H1 (cell line): Measurements from ENCODE around the gene GAGE12J. TPM values are rescaled to one million over a fixed set of nuclear protein-coding genes. Genes with fewer than 3 reads are reported as not detected.

ENCODE experiments used
- CTCF ChIA-PET: fragments of 300-600 bp; sonication (Branson Sonifier 250); formaldehyde crosslinking; loops from one replicate; lab custom pipeline; 2021; ENCODE audit not compliant: partially characterized antibody; lab: Charles Lee
- POLR2A ChIA-PET: fragments of 300-600 bp; sonication (Branson Sonifier 250); formaldehyde crosslinking; loops from one replicate; lab custom pipeline; 2021; ENCODE audit warnings: inconsistent platforms; ENCODE audit not compliant: partially characterized antibody; lab: Charles Lee
- DNase-seq, 2 experiments: peaks; one replicate each; pipeline versions ENCODE4 v3.0.0 to v3.0.0-alpha.2; 2010 to 2022; ENCODE audit warnings: low spot score in 2 of 2, low read depth in 1 of 2, mixed read lengths in 1 of 2
- FAIRE-seq: peaks from 2 replicates; lab custom pipeline; 2011; peaks lifted over from hg19 to GRCh38; lab: Jason Lieb, UNC
- H2AFZ ChIP-seq: 2 replicates; pipeline ENCODE4 v1.8.1; 2012; ENCODE audit warnings: low read length, inconsistent platforms
- H2AK5ac ChIP-seq: 2 replicates; pipeline ENCODE4 v1.6.1; 2013; ENCODE audit warnings: low read depth, low read length
- H2BK120ac ChIP-seq: replicated peaks from 2 replicates; pipeline ENCODE3; 2013; ENCODE audit warnings: low read depth, low read length, inconsistent platforms
- H2BK12ac ChIP-seq: 2 replicates; pipeline ENCODE4 v1.6.1; 2013; ENCODE audit warnings: low read depth, low read length
- H2BK15ac ChIP-seq: 2 replicates; pipeline ENCODE4 v1.6.1; 2013; ENCODE audit warnings: low read length
- H2BK20ac ChIP-seq: 2 replicates; pipeline ENCODE4 v1.6.1; 2013; ENCODE audit warnings: low read length
- H2BK5ac ChIP-seq: 2 replicates; pipeline ENCODE4 v1.6.1; 2013; ENCODE audit warnings: low read depth, low read length
- H3K14ac ChIP-seq: 2 replicates; pipeline ENCODE4 v1.6.1; 2013; ENCODE audit warnings: inconsistent platforms; ENCODE audit not compliant: insufficient read length
- H3K18ac ChIP-seq: 2 replicates; pipeline ENCODE4 v1.6.1; 2013; ENCODE audit warnings: low read length; ENCODE audit errors: extremely low read depth
- H3K23ac ChIP-seq: 2 replicates; pipeline ENCODE4 v1.6.1; 2013; ENCODE audit warnings: inconsistent platforms; ENCODE audit not compliant: insufficient read length
- H3K23me2 ChIP-seq: 2 replicates; pipeline ENCODE4 v1.6.1; 2013; ENCODE audit warnings: low read depth, low read length
- H3K27ac ChIP-seq: 2 replicates; pipeline ENCODE4 v1.6.1; 2011; ENCODE audit warnings: low read depth, low read length, inconsistent platforms
- H3K27me3 ChIP-seq, 4 experiments: replicated peaks in 1 of 4; 1 replicate in 1 of 4; 2 replicates in 3 of 4; pipeline versions ENCODE4 v1.6.1 to v1.8.1; 2011 to 2013; ENCODE audit warnings: low read length in 3 of 4, mild to moderate bottlenecking in 3 of 4, inconsistent platforms in 2 of 4, mixed read lengths in 2 of 4, moderate library complexity in 1 of 4; ENCODE audit not compliant: control insufficient read depth in 3 of 4, insufficient read depth in 3 of 4; ENCODE audit errors: extremely low read depth in 1 of 4
- H3K36me3 ChIP-seq, 4 experiments: 2 replicates each; pipeline versions ENCODE4 v1.6.1 to v1.8.1; 2011 to 2013; ENCODE audit warnings: mild to moderate bottlenecking in 4 of 4, low read length in 3 of 4, moderate library complexity in 2 of 4, control low read depth in 1 of 4, inconsistent platforms in 1 of 4; ENCODE audit not compliant: insufficient read depth in 4 of 4, control insufficient read depth in 2 of 4
- H3K4ac ChIP-seq: replicated peaks from 2 replicates; pipeline ENCODE3; 2013; ENCODE audit warnings: low read length, low read depth, mixed read lengths, inconsistent platforms; ENCODE audit not compliant: insufficient read length
- H3K4me1 ChIP-seq, 4 experiments: replicated peaks in 1 of 4; 1 replicate in 1 of 4; 2 replicates in 3 of 4; pipeline versions ENCODE4 v1.6.1 to v1.8.1; 2011 to 2013; ENCODE audit warnings: low read length in 3 of 4, inconsistent platforms in 2 of 4, mixed read lengths in 1 of 4; ENCODE audit not compliant: insufficient read depth in 4 of 4, control insufficient read depth in 3 of 4
- H3K4me2 ChIP-seq, 2 experiments: 2 replicates each; pipeline versions ENCODE4 v1.6.1 to v1.8.1; 2011 to 2013; ENCODE audit warnings: low read depth in 2 of 2, low read length in 2 of 2, control low read depth in 1 of 2, inconsistent platforms in 1 of 2, mild to moderate bottlenecking in 1 of 2; ENCODE audit not compliant: insufficient read depth in 1 of 2
- H3K4me3 ChIP-seq, 4 experiments: fragments of 200-600, 300-600 bp in 1 of 4; sonication (generic), shearing (Covaris generic), sonication (Bioruptor Twin) in 1 of 4; 2 replicates each; pipeline versions ENCODE4 v1.5.1 to v1.8.1; 2011 to 2016; ENCODE audit warnings: low read length in 4 of 4, low read depth in 3 of 4, control low read depth in 2 of 4, inconsistent platforms in 2 of 4, mild to moderate bottlenecking in 2 of 4, mixed read lengths in 1 of 4, moderate library complexity in 1 of 4; ENCODE audit not compliant: insufficient read depth in 2 of 4; ENCODE audit errors: extremely low read depth in 1 of 4
- H3K56ac ChIP-seq: replicated peaks from 2 replicates; pipeline ENCODE3; 2013; ENCODE audit warnings: low read depth, mild to moderate bottlenecking, mixed read lengths, low read length, inconsistent platforms; ENCODE audit not compliant: insufficient read length
- H3K79me1 ChIP-seq: 2 replicates; pipeline ENCODE4 v1.6.1; 2013; ENCODE audit warnings: low read depth, low read length, control low read depth
- H3K79me2 ChIP-seq, 2 experiments: 2 replicates each; pipeline versions ENCODE4 v1.6.1 to v1.8.1; 2012 to 2013; ENCODE audit warnings: low read length in 2 of 2, mild to moderate bottlenecking in 2 of 2, inconsistent platforms in 1 of 2; ENCODE audit not compliant: insufficient read depth in 2 of 2, control insufficient read depth in 1 of 2
- H3K9ac ChIP-seq, 4 experiments: replicated peaks in 1 of 4; 1 replicate in 1 of 4; 2 replicates in 3 of 4; pipeline versions ENCODE4 v1.6.1 to v1.8.1; 2011 to 2013; ENCODE audit warnings: low read depth in 3 of 4, low read length in 3 of 4, control low read depth in 2 of 4, mild to moderate bottlenecking in 2 of 4, moderate library complexity in 2 of 4, inconsistent platforms in 1 of 4; ENCODE audit errors: extremely low read depth in 1 of 4
- H3K9me3 ChIP-seq, 2 experiments: 2 replicates each; pipeline versions ENCODE4 v1.6.1 to v1.8.1; 2012 to 2013; ENCODE audit warnings: mild to moderate bottlenecking in 2 of 2, moderate library complexity in 2 of 2, control low read depth in 1 of 2, inconsistent platforms in 1 of 2, low read depth in 1 of 2, low read length in 1 of 2, mixed read lengths in 1 of 2; ENCODE audit not compliant: insufficient read depth in 2 of 2
- H4K20me1 ChIP-seq, 2 experiments: replicated peaks in 1 of 2; 2 replicates each; pipeline versions ENCODE3 to v1.8.1; 2011 to 2013; ENCODE audit warnings: inconsistent platforms in 2 of 2, low read length in 2 of 2, mild to moderate bottlenecking in 1 of 2; ENCODE audit not compliant: insufficient read depth in 2 of 2, control insufficient read depth in 1 of 2
- H4K5ac ChIP-seq: 2 replicates; pipeline ENCODE4 v1.6.1; 2013; ENCODE audit warnings: low read length, low read depth, mixed read lengths, inconsistent platforms; ENCODE audit not compliant: insufficient read length
- H4K8ac ChIP-seq: 2 replicates; pipeline ENCODE4 v1.8.0; 2013; ENCODE audit warnings: mild to moderate bottlenecking, moderate library complexity, low read length, inconsistent platforms; ENCODE audit not compliant: insufficient read depth; ENCODE audit errors: extremely low read depth
- H4K91ac ChIP-seq: replicated peaks from 2 replicates; pipeline ENCODE3; 2013; ENCODE audit warnings: low read length, mixed read lengths, inconsistent platforms; ENCODE audit not compliant: insufficient read length
- TBP ChIP-seq: IDR thresholded peaks from 2 replicates; pipeline ENCODE4 v1.6.1; 2011; ENCODE audit warnings: low read depth, low read length, improper control_type of control experiment
- WGBS, 2 experiments: shearing (Covaris generic) in 1 of 2; methylation state at CpG; one replicate each; pipeline versions ENCODE4 v1.1.6 to v1.1.7; 2013 to 2015; ENCODE audit warnings: low lambda C conversion rate in 2 of 2, mixed read lengths in 2 of 2, inconsistent platforms in 1 of 2, low coverage in 1 of 2, missing lambda C conversion rate in 1 of 2; ENCODE audit not compliant: insufficient replicate concordance in 2 of 2, insufficient coverage in 1 of 2, insufficient read length in 1 of 2; ENCODE audit errors: extremely low coverage in 1 of 2, missing lambda C conversion rate in 1 of 2; 5-methylcytosine and 5-hydroxymethylcytosine counted together
- polyA plus RNA-seq, 7 experiments: library from polyadenylated mRNA; depleted of rRNA in 3 of 7; stranded (reverse) in 5 of 7; unstranded in 2 of 7; fragments of >200 nt in 5 of 7; fragments of 200-250 nt in 2 of 7; gene quantifications; 1 replicate in 5 of 7; 2 replicates in 1 of 7; 4 replicates in 1 of 7; pipeline versions ENCODE4 v1.2.1 to v1.2.3, GENCODE V29; 2011 to 2013; ENCODE audit warnings: missing spikeins in 2 of 7, mixed read lengths in 2 of 7
- total RNA-seq: library from RNA; stranded (reverse); fragmentation: NEBNext Ultra II Directional; extraction: Animal tissue kit (Norgen Biotek cat#: 25700); gene quantifications from 2 replicates; pipeline ENCODE4 v1.2.1, GENCODE V29; 2021

GAGE12J gene
- total and polyA plus RNA-seq, 2 of the 8 experiments (the other 6 are each of a cell fraction or from before 2014, with no cell fraction given), result not detected

GRCh38 chrX:49287665-49288064, 34.2 kb upstream of the GAGE12J start:
- ChIA-PET CTCF (interaction anchor here (0.7 kb wide), 1 partner anchor 60 kb away, joined by 3 read pairs; no protein-coding TSS in a partner anchor), POLR2A (interaction anchor here (2.0 to 2.1 kb wide), 2 partner anchors 12 to 18 kb away, joined by 7 to 8 read pairs; partner anchors contain the start of gene PPP1R3F)
- Histone ChIP-seq H3K23ac (no peak overlapping the region), H3K4ac (no peak overlapping the region), H3K4me3 (no peak overlapping the region), H3K27me3 (no peaks in the 10 kb centered on the region), H3K79me2 (no peaks in the 10 kb centered on the region), H3K18ac (no peak overlapping the region), H2BK20ac (no peak overlapping the region), H3K27ac (no peak overlapping the region), H3K9me3 (no peaks in the 10 kb centered on the region), H2BK15ac (no peak overlapping the region), H3K4me1 (no peaks in the 10 kb centered on the region; a peak in 1 of 7 replicates), H2AFZ (no peak overlapping the region), H3K23me2 (no peaks in the 10 kb centered on the region), H3K36me3 (no peaks in the 10 kb centered on the region), H2AK5ac (no peak overlapping the region), H3K79me1 (no peaks in the 10 kb centered on the region), H4K20me1 (no peaks in the 10 kb centered on the region), H2BK12ac (no peak overlapping the region), H3K4me2 (no peak overlapping the region), H4K5ac (no peak overlapping the region), H4K91ac (no peak overlapping the region), H3K14ac (no peak overlapping the region), H3K9ac (no peak overlapping the region), H4K8ac (no peak overlapping the region), H2BK5ac (no peak overlapping the region), H2BK120ac (no peak overlapping the region), H3K56ac (no peak overlapping the region)
- FAIRE-seq (no peak), DNase-seq (no peak)
- 80% methylated on average over 1 of the region's 1 CpG; no CpG with 5 or more reads in 1 of the 2 experiments for WGBS, 2 experiments
- TF ChIP-seq TBP, result no peak
